HL-60 (cell line): ENCODE data around the gene PECR.

Experiments
- DNase-seq, 2 experiments: peaks; one replicate each; pipeline ENCODE4 v3.0.0-alpha.2; 2010 to 2020; ENCODE audit warnings: low read depth in 1 of 2, low spot score in 1 of 2
- H3K27ac ChIP-seq: fragments of 250-450 bp; sonication (Bioruptor Pico); replicated peaks from 2 replicates; pipeline ENCODE4 v1.5.1; 2020; ENCODE audit warnings: mild to moderate bottlenecking, moderate library complexity
- H3K27me3 ChIP-seq: fragments of 250-450 bp; sonication (Bioruptor Pico); 2 replicates; pipeline ENCODE4 v1.5.1; 2021; ENCODE audit warnings: mild to moderate bottlenecking, moderate library complexity; ENCODE audit not compliant: insufficient read depth, poor library complexity, severe bottlenecking
- H3K4me3 ChIP-seq: replicated peaks from 2 replicates; pipeline ENCODE4 v1.5.1; 2011; ENCODE audit warnings: mild to moderate bottlenecking, control low read depth, low read length; ENCODE audit not compliant: insufficient read depth
- GABPA ChIP-seq: IDR thresholded peaks from 2 replicates; pipeline ENCODE4 v1.6.1; 2012; ENCODE audit warnings: low read depth
- POLR2AphosphoS5 ChIP-seq: IDR thresholded peaks from 2 replicates; pipeline ENCODE4 v1.6.1; 2012; ENCODE audit warnings: low read depth
- SPI1 ChIP-seq: IDR thresholded peaks from 2 replicates; pipeline ENCODE4 v1.6.1; 2012; ENCODE audit warnings: low read depth, mild to moderate bottlenecking, borderline replicate concordance
- long read RNA-seq: library from polyadenylated mRNA; unstranded; transcript quantifications from one replicate; pipeline ENCODE4 v2.0.0, GENCODE V29; 2020
- TF ChIP-seq, protein P1 (sequence below): IDR thresholded peaks from one replicate; pipeline ENCODE4 v1.5.1; 2011; ENCODE audit warnings: low read length, control low read depth, inconsistent platforms; ENCODE audit not compliant: insufficient read depth
- TF ChIP-seq, protein P2 (sequence below): IDR thresholded peaks from 2 replicates; pipeline ENCODE4 v1.6.1; 2012; ENCODE audit warnings: low read depth; ENCODE audit not compliant: insufficient replicate concordance

The PECR gene
- long read RNA-seq, transcript PECR-201 (8 exons, 1,853 nt) = major isoform, 11 of 12 reads
- long read RNA-seq, partial matches to known transcripts = 0 of 12 reads
- long read RNA-seq, other reads (novel, unspliced or antisense) = 1 of 12 reads

DNA sequence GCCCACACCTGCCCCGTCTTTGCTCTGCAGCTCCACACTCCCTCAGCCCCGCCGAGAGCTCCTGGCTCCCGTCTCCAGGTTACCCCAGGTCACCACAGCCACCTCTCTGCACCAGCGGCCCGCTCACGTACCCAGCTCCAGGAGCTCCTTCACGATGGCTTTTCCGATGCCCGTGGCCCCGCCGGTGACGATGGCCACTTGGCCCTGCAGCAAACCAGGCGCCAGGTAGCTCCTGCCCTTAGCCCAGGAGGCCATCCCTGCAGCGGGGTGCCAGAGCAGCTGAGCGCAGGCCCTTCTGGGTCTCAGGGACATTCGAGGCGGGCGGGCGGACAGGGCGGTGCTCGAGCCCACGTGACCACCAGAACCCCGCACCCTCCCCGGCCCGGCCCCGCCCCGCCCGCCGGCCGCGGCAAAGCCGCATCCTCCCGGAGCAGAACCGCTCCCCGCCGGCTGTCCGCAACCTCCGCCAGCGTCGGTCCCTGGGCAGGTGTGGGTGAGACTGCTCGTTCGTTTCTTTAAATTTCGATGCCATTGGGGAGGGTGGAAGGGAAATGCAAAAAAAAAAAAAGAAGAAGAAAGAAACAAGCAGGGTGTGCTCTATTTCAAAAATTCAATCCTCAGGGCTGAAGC lies at the start of gene PECR, which contains the start of gene TMEM169:
Gene PECR (minus strand): TSS at position 323 of the 630 bp plus-strand sequence. CDS start 68 bp downstream, at position 255.
Gene TMEM169 (plus strand): TSS at position 433 of the 630 bp plus-strand sequence. CDS start 14,045 bp downstream, outside the sequence.
- H3K4me3 ChIP-seq = peak within 1 kb of the TSS; percentile 56
- TF ChIP-seq GABPA = no peak
- TF ChIP-seq SPI1 = no peak
- no peak for TF ChIP-seq POLR2AphosphoS5
- TF ChIP-seq, protein P1, sequence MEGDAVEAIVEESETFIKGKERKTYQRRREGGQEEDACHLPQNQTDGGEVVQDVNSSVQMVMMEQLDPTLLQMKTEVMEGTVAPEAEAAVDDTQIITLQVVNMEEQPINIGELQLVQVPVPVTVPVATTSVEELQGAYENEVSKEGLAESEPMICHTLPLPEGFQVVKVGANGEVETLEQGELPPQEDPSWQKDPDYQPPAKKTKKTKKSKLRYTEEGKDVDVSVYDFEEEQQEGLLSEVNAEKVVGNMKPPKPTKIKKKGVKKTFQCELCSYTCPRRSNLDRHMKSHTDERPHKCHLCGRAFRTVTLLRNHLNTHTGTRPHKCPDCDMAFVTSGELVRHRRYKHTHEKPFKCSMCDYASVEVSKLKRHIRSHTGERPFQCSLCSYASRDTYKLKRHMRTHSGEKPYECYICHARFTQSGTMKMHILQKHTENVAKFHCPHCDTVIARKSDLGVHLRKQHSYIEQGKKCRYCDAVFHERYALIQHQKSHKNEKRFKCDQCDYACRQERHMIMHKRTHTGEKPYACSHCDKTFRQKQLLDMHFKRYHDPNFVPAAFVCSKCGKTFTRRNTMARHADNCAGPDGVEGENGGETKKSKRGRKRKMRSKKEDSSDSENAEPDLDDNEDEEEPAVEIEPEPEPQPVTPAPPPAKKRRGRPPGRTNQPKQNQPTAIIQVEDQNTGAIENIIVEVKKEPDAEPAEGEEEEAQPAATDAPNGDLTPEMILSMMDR = no peak
- TF ChIP-seq, protein P2, sequence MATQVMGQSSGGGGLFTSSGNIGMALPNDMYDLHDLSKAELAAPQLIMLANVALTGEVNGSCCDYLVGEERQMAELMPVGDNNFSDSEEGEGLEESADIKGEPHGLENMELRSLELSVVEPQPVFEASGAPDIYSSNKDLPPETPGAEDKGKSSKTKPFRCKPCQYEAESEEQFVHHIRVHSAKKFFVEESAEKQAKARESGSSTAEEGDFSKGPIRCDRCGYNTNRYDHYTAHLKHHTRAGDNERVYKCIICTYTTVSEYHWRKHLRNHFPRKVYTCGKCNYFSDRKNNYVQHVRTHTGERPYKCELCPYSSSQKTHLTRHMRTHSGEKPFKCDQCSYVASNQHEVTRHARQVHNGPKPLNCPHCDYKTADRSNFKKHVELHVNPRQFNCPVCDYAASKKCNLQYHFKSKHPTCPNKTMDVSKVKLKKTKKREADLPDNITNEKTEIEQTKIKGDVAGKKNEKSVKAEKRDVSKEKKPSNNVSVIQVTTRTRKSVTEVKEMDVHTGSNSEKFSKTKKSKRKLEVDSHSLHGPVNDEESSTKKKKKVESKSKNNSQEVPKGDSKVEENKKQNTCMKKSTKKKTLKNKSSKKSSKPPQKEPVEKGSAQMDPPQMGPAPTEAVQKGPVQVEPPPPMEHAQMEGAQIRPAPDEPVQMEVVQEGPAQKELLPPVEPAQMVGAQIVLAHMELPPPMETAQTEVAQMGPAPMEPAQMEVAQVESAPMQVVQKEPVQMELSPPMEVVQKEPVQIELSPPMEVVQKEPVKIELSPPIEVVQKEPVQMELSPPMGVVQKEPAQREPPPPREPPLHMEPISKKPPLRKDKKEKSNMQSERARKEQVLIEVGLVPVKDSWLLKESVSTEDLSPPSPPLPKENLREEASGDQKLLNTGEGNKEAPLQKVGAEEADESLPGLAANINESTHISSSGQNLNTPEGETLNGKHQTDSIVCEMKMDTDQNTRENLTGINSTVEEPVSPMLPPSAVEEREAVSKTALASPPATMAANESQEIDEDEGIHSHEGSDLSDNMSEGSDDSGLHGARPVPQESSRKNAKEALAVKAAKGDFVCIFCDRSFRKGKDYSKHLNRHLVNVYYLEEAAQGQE = no peak
- H3K27me3 ChIP-seq = peaks cover 35% of the 10 kb centered on the region
- DNase-seq = no peak
- H3K27ac ChIP-seq = no peak within 1 kb of the TSS

DNA sequence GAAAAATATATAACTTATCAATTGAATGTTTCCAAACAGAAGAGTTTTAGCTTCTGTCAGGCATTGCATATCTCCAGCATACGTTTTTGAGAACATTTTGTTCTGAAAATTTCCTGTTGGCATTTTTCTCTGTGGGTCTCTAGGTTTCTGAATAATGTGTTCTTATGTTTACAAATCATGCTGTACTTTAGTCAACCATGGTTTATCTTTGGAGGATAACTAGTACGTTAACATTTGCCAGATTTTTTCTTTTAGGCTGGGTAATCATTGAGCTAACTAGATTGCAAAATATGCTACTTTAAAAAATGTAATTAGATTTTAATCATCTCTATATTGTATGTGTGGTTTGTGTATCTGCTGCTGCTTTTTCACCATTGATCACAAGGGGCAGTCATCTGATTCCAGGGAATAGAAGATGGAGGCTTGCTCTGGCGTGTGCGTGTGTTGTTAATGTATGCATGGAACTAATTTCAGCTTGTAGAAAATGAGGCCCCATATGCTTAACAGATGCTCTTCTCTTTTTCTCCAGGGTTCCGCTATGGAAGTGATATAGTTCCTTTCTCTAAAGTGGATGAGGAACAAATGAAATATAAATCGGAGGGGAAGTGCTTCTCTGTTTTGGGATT lies 48.9 kb upstream of the PECR start:
- H3K27ac ChIP-seq = peak overlapping the region; percentile 1; the same call in 1 of the 2 replicates
- no peak for DNase-seq
- TF ChIP-seq, protein P1 = no peak
- TF ChIP-seq GABPA = no peak
- no peak for TF ChIP-seq POLR2AphosphoS5
- TF ChIP-seq, protein P2 = no peak
- TF ChIP-seq SPI1 = no peak
- H3K27me3 ChIP-seq = no peaks in the 10 kb centered on the region
- H3K4me3 ChIP-seq = no peak overlapping the region

DNA sequence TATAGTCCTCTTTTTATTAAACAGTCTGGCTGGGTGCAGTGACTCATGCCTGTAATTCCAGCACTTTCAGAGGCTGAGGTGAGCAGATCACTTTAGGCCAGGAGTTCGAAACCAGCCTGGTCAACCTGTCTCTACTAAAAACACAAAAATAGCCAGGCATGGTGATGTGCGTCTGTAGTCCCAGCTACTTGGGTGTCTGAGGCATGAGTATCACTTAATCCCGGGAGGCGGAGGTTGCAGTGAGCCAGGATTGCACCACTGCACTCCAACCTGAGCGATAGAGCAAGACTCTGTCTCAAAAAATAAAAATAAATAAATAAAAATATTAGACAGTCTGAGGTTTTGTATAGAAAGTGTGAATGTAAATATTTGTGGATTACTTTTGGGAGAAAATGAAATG lies 45.3 kb upstream of the PECR start:
- peak in 1 of 2 experiments; percentile 6 for DNase-seq
- TF ChIP-seq, protein P1 = no peak
- TF ChIP-seq, protein P2 = no peak
- TF ChIP-seq POLR2AphosphoS5 (no peak), SPI1 (no peak), GABPA (no peak)
- Histone ChIP-seq H3K4me3 (no peak overlapping the region), H3K27me3 (no peaks in the 10 kb centered on the region), H3K27ac (peak overlapping the region; percentile 60)
